HepG2 (cell line): ENCODE results near the gene PDILT. TPM values are rescaled to one million over a fixed set of nuclear protein-coding genes. Genes with fewer than 3 reads are reported as not detected.

Source experiments
- AFF4 ChIP-seq: sonication (generic); formaldehyde crosslinking; IDR thresholded peaks from 2 replicates; pipeline ENCODE4 v1.4.0; 2020; ENCODE audit warnings: missing genetic modification reagents
- CEBPG ChIP-seq: IDR thresholded peaks from 2 replicates; pipeline ENCODE4 v1.6.1; 2016
- FOXK1 ChIP-seq: sonication (generic); formaldehyde crosslinking; IDR thresholded peaks from 2 replicates; pipeline ENCODE4 v1.4.0; 2020; ENCODE audit warnings: low read depth, missing genetic modification reagents, borderline replicate concordance
- HOXA5 ChIP-seq: sonication (generic); formaldehyde crosslinking; IDR thresholded peaks from 2 replicates; pipeline ENCODE4 v1.4.0; 2020; ENCODE audit warnings: missing genetic modification reagents
- IRF1 ChIP-seq: sonication (generic); formaldehyde crosslinking; IDR thresholded peaks from 2 replicates; pipeline ENCODE4 v1.4.0; 2020; ENCODE audit warnings: low read depth, mild to moderate bottlenecking, missing genetic modification reagents
- KDM5B ChIP-seq: sonication (generic); formaldehyde crosslinking; IDR thresholded peaks from 2 replicates; pipeline ENCODE4 v1.4.0; 2020; ENCODE audit warnings: missing genetic modification reagents, mild to moderate bottlenecking, borderline replicate concordance
- MTA3 ChIP-seq: sonication (generic); formaldehyde crosslinking; IDR thresholded peaks from 2 replicates; pipeline ENCODE4 v1.4.0; 2020; ENCODE audit warnings: missing genetic modification reagents
- NFE2L2 ChIP-seq: fragments of 150-350 bp; IDR thresholded peaks from 2 replicates; pipeline ENCODE4 v1.6.1; 2014; ENCODE audit warnings: low read length
- ZBTB37 ChIP-seq: sonication (generic); formaldehyde crosslinking; IDR thresholded peaks from 2 replicates; pipeline ENCODE4 v1.4.0; 2020; ENCODE audit warnings: mild to moderate bottlenecking, missing genetic modification reagents
- ZC3H4 ChIP-seq: sonication (generic); formaldehyde crosslinking; IDR thresholded peaks from 2 replicates; pipeline ENCODE4 v1.4.0; 2020; ENCODE audit warnings: missing genetic modification reagents, borderline replicate concordance
- ZNF260 ChIP-seq: sonication (generic); formaldehyde crosslinking; IDR thresholded peaks from 2 replicates; pipeline ENCODE4 v1.4.0; 2020; ENCODE audit warnings: missing genetic modification reagents, low read depth, mild to moderate bottlenecking, borderline replicate concordance
- ZNF670 ChIP-seq: sonication (generic); formaldehyde crosslinking; IDR thresholded peaks from 2 replicates; pipeline ENCODE4 v1.8.0; 2022; ENCODE audit warnings: mild to moderate bottlenecking, missing genetic modification reagents, borderline replicate concordance
- ZNF687 ChIP-seq: sonication (generic); formaldehyde crosslinking; IDR thresholded peaks from 2 replicates; pipeline ENCODE4 v1.5.1; 2020; ENCODE audit warnings: mild to moderate bottlenecking, missing genetic modification reagents, moderate library complexity
- ZNF740 ChIP-seq: sonication (generic); formaldehyde crosslinking; IDR thresholded peaks from 2 replicates; pipeline ENCODE4 v1.4.0; 2020; ENCODE audit warnings: missing genetic modification reagents
- ZNF891 ChIP-seq: sonication (generic); formaldehyde crosslinking; IDR thresholded peaks from 2 replicates; pipeline ENCODE4 v1.5.0; 2020; ENCODE audit warnings: mild to moderate bottlenecking, missing genetic modification reagents
- polyA plus RNA-seq, 8 experiments: library from polyadenylated mRNA; depleted of rRNA in 3 of 8; stranded (reverse) in 7 of 8; unstranded in 1 of 8; fragments of >200 nt; fragmentation: Illumina TruSeq in 4 of 8; extraction: Trizol in 4 of 8; gene quantifications; 2 replicates each; pipeline versions ENCODE4 v1.2.1 to v1.2.3, GENCODE V29; 2011 to 2016; ENCODE audit warnings: low read depth in 4 of 8, missing spikeins in 1 of 8, mixed read lengths in 1 of 8; ENCODE audit not compliant: insufficient read depth in 1 of 8
- total RNA-seq, 5 experiments: library from RNA; depleted of rRNA; stranded (reverse); fragments of >200 nt; fragmentation: Illumina TruSeq; extraction: Trizol; gene quantifications; 2 replicates each; pipeline ENCODE4 v1.2.3, GENCODE V29; 2016; ENCODE audit warnings: low read depth in 1 of 5

Gene PDILT
- total and polyA plus RNA-seq, 2 of the 13 experiments (the other 11 are each of a cell fraction or from before 2014, with no cell fraction given), result not detected

- TF ChIP-seq IRF1 (CRISPR knock-in tag) (no peak), FOXK1 (CRISPR knock-in tag) (no peak), NFE2L2 (no peak), ZC3H4 (CRISPR knock-in tag) (no peak), ZNF687 (CRISPR knock-in tag) (no peak), MTA3 (CRISPR knock-in tag) (no peak), AFF4 (CRISPR knock-in tag) (no peak), ZNF740 (CRISPR knock-in tag) (no peak), ZBTB37 (no peak), KDM5B (CRISPR knock-in tag) (no peak), HOXA5 (CRISPR knock-in tag) (no peak), ZNF670 (CRISPR knock-in tag) (0 out of 2 replicates have a peak, but pooled peaks have one; percentile 51), ZNF891 (0 out of 2 replicates have a peak, but pooled peaks have one; percentile 23), CEBPG (CRISPR knock-in tag) (peak; percentile 40; the same call in 1 of the 2 replicates), ZNF260 (CRISPR knock-in tag) (no peak)
Measured at GRCh38 chr16:20396846-20397467, 7.6 kb downstream of the PDILT start (continued).
